Stimulated activated CD4-positive, alpha-beta T cell treated with anti-CD3 and anti-CD28 coated beads, TNF-alpha, amount 100 ng/mL, for 4 hours (primary cell): ENCODE measurements around the gene SEZ6L.
A peak's percentile ranks its signal among the peaks of the same experiment; 100 is the strongest.

ENCODE experiments used
- DNase-seq, 3 experiments: peaks; one replicate each; pipeline ENCODE4 v3.0.0-alpha.2; 2020; ENCODE audit warnings: low read depth in 3 of 3

Gene SEZ6L

DNA sequence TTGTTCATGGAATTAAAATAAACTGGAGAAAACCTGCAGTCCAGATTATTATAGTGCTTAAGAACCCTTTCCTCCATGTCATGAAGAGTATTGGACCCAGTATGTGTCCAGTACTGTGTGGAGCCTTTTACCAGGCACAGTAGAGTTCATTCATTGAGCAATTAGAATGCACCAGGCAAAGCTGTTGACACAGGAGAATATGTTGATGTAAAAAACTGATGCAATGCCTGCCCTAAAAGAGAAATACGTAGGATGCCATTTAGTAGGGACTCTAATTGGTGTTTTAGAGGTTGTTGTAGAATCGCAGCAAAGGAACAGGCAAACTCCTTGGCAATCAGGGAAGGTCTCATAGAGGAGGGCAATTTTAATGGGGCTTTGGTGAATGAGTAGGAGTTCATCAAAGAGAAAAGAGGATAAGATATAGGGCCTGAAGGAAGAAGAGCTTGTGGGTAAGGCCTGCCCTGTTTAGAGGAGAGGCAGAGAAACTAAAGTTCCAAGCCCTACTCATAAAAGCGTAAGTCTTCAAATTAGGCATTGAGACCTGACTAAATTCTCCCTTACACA is 126.4 kb downstream of the SEZ6L start:
- no peak for DNase-seq

DNA sequence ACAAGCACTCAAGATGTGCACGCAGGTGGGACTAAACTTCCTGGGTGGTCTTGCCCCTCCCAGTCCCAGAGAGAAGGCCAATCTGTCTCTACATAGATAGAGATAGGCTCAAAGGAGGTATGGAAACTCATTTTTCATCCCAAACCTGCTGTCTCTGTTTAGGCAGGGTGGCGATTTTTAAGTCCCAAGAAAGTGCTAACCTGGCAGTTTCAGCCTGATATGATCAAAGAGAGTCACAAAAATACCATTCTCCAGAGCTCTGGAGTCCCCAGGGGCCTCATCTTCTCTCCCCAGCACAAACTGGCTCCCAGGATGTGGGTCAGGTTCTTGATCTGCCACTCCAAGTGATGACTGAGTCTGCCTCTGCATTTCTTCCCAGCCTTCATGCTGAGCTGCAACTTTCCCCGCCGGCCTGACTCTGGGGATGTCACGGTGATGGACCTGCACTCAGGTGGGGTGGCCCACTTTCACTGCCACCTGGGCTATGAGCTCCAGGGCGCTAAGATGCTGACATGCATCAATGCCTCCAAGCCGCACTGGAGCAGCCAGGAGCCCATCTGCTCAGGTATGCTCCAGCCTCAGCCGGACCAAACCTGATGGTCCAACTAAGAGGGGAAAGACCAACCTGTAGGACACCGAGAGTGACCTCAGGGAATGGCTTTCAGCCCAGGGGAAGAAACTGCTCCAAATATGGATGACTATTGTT is 129.5 kb downstream of the SEZ6L start:
- DNase-seq, result no peak

DNA sequence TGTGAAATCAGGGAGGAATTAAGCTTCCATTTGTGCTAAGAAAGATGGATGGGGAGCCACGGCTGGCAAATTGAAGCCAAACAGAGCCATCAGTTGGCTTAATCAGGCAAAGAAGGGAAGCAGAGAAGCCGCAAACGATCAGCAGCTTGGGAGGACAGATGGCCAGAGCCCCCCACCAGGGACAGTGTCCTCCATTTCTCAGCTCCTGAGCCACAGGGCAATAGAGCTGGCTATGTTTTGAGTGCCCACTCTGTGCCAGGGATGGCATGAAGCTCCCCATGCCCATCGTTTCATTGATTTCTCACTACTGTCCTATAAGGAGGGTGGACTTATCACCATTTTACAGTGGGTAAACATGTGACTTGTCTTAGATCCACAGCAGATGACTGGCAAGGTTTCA is 133.5 kb downstream of the SEZ6L start:
- no peak for DNase-seq

DNA sequence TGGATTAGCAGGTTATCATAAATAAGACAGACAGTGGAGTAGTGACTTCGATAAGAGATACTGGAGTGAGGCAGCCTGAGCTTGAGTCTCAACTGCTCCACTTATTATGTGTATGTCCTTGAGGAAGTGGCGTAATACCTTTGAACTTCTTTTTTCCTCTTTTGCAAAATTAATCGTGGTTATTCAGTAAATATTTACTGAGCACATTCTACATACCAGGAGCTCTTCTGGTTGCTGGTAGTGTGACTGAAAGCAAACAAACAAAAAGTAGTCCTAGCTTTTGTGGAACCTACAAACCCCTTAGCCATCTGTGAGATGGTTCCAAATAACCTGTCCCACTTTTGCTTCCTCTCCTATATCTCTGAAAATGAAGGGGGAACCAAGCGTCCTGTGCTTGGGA is 134.2 kb downstream of the SEZ6L start:
- no peak for DNase-seq

DNA sequence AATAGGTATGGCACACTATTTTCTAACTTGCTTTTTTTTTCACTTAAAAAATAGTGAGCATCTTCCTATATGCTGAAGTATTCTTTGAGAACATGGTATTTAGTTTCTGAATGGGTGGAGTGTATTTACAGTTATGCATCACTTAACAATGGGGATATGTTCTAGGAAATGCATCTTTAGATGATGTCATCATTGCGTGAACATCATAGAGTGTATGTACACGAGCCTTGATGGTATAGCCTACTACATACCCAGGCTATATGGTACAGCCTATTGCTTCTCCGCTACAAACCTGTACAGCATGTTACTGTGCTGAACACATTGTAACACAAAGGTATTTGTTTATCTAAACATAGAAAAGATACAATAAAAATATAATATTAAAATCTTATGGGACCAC is 135.5 kb downstream of the SEZ6L start:
- no peak for DNase-seq

DNA sequence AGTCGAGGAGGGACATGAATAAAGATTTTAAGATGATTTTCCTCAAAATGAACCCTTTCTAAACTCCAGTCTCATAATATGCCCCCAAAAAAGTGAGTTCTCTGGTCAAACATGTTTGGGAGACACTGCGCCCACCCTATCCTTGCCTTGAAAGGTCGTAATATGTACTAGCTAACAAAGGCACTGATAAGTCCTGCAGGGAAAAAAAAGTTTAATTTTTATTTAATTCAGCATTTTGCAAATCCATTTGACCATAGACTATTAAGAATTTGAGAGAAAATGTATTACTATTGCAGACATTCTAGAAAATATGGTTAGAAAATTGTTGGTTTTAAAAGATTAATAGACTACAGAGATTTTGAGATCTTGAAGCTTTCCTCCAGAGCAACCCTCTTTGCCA is 139.2 kb downstream of the SEZ6L start:
- no peak for DNase-seq

DNA sequence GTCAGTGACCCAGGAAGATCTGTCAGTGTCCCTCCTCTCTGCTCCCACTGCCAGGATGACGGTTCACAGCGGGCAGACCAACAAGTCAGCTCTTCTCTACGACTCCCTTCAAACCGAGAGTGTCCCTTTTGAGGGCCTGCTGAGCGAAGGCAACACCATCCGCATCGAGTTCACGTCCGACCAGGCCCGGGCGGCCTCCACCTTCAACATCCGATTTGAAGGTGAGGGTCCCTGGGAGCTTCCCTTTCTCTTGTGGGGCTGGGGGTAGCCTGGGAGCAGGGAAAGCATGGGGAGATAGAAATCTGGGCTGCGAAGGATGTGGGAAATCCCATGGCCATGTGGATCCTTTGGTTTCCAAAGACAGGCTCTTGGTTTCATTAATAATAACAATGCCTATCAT is 141.4 kb downstream of the SEZ6L start:
- DNase-seq, result no peak

DNA sequence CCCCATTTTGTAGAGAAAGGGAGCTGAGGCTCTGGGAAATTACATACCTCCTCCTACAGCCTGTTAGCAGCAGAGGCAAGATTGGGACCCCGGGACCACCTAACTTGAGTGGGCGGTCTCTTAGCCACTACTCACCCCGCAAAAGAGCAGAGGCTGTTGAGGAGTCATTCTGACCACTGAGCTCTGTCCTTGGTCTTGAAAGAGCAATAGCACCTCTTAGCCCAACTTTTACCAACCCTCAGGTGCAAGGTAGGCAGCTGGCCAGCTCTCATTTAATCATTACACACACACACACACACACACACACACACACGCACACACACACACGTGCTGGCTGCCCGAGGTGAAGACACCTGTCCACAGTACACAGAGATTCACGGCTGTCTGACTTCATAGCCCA is 144.0 kb downstream of the SEZ6L start:
- no peak for DNase-seq

DNA sequence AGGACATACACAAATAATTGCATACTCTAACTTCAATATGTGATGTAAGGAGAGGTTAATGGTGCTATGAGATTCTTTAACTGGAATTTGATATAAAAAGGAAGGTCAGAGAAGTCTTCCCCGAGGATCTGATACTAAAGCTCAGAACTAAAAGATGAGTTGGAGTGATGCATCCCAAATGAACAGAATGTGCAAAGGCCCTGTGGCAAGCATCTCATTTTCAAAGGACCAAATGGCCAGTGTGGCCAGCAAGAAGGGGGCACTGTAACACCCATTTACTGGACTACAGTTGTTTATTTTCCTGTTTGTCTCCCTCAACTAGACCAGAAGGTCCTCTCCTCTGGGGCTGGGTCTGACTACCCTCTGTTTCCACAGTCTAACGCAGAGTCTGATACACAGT is 144.9 kb downstream of the SEZ6L start:
- no peak for DNase-seq

DNA sequence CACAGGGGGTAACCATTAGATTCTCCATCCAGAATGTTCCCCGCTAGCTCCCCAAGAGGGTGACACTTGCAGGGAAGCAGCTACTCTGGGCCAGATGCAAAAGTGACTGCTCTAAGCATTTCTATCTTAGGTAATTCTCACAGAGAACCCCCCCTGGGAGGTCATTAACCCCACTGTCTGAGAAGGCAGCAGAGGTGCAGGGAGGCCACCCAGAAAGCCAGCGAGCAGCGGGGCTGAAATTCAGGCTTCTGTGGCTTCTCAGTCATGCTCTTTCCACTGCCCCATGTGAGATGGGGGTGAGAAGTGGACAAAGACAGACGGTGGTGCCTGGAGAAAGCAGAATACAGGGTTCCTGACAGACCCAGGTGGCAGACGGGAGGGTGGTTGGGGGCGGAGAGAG is 145.4 kb downstream of the SEZ6L start:
- no peak for DNase-seq

DNA sequence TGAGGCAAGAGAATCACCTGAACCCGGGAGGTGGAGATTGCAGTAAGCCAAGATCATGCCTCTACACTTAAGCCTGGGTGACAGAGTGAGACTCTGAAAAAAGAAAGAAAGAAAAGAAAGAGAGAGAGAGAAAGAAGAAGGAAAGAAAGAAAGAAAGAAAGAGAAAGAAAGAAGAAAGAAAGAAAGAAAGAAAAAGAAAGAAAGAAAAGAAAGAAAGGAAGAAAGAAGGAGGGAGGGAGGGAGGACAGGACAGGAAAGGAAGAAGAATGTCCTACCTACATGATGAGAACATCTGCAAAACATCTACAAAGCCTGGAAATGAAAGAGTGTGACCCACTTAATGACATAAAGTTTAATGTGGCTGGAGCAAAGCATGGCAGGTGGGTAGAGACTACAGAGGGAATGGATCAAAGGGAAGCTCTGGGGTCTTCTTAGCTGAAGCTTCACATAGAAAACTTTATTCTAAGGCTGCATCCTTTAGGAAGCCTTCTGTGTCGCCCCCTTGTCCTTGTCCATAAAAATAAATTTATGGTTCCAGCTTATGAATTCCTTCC is 147.5 kb downstream of the SEZ6L start:
- no peak for DNase-seq

DNA sequence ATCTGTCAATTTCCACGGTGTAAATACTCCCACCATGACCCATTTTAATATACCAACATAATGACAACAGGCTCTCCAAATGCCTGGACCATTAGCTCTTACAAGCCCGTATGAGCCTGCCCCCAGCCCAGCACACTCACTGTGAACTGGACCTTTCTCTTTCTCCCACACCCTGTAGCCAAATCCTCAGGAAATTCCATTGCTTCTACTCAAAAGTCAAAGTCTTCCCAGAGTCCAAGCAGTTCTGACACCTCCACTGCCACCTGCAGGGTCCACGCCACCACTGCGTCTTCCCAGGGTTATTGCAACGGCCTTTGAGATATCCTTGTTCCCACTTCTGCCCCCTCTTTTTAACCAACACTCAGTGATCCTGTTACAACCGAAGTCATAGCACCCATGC is 149.7 kb downstream of the SEZ6L start:
- DNase-seq, result no peak

DNA sequence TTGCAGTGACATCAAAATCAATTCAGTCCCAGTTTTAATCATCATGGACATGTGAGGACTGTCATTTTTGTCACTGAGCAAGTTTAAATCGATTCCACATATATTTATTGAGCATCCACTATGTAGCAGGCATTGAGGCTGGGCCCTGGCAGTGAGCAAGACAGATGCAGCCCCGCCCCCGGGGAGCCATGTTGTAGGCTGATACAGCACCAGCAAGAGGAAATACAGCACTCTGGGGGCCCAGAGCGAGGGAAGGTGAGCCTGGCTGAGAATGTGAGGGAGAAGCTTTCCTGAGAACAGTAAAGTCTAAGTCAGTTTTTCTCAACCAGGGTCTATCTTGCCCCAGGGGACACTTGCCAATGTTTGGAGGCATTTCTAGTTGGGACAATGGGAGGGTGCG is 151.2 kb downstream of the SEZ6L start:
- DNase-seq, result no peak

DNA sequence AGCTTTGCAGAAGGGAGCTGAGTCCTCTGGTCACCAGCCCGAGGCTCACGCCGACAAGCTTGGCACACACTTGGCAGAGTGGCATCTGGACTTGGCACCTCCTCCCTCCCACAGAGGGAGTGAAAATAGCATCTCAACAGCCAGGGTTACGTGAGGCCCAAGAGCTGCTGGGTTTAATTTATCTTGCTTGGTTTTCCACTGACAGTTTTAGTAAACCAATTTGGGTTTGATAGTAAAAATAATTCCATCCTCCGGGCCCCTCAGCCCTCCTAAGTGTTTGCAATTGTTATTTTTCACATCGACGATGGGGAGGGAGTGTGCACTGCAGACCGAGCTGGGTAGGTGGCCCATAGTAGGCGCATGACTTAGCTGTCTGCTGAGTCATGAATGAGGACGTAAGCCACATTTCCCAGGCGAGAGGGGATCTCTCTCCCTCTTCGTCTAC is 152.2 kb downstream of the SEZ6L start:
- DNase-seq, result no peak

DNA sequence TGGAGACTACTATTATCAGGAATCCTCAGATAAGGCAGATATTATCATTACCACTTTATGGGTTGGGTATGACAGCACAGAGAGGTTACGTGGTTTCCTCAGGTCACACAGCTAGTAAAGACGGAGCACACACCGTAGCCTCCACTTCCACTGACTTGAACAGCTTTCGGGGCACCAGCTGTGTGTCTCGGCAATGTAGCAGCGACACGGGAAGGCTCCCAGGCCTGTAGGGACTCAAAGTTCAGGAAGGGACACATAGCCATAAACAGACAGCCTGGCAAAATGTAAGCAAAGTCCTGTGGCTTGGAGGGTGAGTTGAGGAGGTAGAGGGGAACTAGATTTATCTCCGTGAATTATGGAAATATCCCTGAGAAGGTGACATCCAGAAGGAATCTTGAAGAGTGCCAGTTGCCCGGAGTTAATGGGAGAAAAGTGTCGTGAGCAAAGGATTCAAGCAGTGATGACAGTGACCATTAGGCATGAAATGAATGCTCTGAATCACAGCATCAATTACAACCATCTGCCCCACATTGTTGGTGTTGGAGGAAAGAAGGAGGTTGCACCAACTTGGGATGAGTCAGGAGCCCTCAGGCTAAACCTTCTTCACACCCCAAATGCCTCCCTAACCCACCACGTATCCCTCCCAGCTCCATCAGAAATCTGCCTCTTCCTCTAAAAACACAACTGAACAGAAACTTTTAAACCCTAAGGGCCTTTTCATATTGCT is 153.1 kb downstream of the SEZ6L start:
- no peak for DNase-seq

DNA sequence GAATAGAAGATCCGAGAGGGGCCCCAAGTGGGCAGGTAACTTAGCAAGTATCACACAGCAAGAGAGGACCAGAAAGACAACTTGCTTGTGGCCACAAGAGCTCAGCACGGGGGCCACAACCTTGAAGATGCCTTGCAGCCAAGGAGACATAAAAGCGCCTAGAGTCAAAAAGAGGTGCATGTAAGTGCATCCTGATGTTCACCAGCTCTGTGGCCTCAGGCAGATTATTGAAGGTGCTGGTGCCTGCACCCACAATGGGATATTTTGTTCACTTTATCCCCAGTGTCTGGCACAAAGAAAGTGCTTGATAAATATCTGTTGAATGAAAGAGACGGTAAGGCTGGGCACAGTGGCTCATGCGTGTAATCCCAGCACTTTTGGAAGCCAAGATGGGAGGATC is 153.8 kb downstream of the SEZ6L start:
- no peak for DNase-seq

DNA sequence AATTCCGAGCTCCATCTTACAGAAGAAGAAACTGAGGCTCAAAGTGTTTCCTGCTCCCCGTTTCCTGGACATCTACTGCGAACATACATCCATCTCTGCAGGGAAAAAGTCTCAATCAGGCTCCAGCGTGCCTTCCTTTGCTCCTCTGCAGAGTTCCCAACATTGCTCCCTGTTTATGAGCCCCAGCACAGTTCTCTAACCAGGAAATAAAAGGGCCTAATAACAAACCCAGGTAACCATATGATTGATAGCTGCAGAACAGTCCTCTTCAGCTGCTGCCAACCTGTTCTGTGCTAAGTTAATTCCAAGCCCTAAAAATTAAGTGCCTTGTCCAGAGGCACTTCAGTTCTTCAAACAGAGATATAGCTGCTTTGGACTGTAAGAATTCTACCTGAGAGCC is 154.9 kb downstream of the SEZ6L start:
- DNase-seq, result no peak

DNA sequence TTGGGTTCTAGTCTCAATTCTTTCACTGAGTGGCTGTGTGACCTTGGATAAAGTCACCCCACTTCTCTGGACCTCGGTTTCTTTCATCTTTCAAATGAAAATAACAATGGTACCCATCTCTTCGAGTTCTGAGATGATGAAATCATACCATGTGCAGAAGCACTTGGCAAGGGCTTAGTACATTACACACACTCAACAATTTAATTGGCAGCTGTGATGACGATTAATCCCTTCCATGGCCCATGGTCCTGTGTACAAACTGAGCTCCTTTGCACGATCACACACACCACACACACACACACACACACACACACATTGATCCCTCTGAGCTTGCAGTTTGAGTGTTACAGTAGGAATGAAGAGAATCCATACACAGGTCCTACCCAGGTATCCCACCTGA is 156.4 kb downstream of the SEZ6L start:
- DNase-seq, result no peak

DNA sequence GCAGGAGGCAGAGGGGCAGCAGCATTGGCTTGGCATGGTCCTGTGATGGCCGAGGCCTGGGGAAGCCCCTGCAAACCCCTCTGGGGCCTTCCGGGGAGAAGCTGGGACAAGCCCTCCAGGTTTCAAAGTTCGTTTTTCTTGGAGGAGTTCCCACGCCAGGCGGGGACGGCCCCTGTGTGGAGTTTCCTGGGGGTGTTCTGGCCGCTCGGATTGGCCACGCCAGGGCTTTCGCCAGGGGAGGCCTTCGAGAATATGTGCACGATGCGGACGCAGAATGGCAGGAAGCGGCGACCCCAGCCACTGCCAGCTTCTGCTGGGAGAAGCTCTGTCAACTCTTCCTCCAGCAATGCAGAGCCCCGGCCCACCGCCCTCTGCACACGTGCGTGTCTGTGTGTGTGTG is 157.5 kb downstream of the SEZ6L start:
- DNase-seq, result no peak

DNA sequence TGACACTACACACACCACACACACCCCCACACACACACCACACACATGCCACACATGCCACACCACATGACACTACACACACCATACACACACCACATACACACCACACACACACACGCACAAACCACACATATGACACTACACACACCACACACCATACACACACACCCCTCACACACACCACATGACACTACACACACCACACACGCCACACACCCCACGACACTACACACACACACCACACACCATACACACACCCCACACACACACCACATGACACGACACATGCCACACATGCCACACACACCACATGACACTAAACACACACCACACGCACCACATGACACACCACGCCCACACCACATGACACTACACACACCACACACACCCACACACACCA is 158.0 kb downstream of the SEZ6L start:
- DNase-seq, result no peak

DNA sequence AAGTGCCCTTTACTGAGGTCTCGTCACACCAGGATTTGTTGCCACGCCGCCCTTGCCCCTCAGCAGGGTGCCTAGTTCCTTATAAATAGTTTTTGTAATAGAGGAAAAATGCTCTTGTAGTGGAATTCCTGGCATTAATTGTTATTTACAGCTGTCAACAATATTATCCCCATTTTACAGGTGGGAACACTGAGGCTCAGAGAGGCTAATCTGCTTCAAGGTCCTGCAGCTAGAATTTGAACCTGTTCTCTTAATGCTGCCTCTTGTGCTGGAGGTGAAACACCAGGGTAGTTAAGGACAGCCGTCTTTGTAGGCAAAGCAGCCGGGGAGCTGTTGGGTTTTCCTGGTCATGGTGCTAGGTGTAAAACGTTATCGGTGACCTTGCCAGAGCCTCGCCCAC is 159.0 kb downstream of the SEZ6L start:
- DNase-seq, result no peak

DNA sequence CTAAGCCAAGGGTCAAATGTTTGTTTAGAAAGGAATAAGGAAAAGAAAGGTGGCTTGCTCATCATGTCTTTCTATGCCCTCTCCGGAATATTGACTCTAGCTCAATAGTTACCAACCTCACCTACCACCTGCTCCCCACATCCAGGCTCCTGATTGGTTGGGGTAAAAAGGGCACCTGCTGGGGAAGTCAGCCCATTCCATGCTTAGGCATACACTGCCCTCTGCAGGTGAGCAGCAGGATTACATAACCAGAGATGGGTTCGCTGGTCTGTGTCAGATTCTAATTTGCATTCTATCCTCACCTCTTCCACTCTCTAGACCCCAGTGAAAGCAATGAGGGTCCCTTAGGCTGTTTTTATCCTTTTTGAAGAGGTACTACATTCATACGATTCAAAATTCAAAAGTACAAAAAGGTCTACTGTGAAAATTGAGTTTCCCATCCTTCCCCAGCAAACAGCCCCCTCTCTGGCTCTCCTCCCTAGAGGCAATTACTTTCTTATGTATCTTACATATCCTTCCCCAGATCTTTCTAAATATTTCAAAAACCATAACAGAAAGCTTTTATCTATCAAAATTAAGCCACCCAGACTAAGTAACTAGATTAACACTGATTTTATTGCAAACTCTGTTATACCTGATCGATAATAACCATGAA is 161.8 kb downstream of the SEZ6L start:
- DNase-seq, result peak; percentile 17 to 22 (median 19)
